22Rv1 (cell line): ENCODE measurements around the gene VPS35L.

ENCODE experiments used
- ZFX ChIP-seq: fragments of 450-650 bp; IDR thresholded peaks from 2 replicates; pipeline ENCODE4 v1.6.1; 2017; ENCODE audit warnings: antibody characterized with exemption, borderline replicate concordance
- TF ChIP-seq, protein P1 (sequence below): fragments of 450-650 bp; IDR thresholded peaks from 2 replicates; pipeline ENCODE4 v1.5.1; 2017; ENCODE audit warnings: mild to moderate bottlenecking

- TF ChIP-seq, protein P1, sequence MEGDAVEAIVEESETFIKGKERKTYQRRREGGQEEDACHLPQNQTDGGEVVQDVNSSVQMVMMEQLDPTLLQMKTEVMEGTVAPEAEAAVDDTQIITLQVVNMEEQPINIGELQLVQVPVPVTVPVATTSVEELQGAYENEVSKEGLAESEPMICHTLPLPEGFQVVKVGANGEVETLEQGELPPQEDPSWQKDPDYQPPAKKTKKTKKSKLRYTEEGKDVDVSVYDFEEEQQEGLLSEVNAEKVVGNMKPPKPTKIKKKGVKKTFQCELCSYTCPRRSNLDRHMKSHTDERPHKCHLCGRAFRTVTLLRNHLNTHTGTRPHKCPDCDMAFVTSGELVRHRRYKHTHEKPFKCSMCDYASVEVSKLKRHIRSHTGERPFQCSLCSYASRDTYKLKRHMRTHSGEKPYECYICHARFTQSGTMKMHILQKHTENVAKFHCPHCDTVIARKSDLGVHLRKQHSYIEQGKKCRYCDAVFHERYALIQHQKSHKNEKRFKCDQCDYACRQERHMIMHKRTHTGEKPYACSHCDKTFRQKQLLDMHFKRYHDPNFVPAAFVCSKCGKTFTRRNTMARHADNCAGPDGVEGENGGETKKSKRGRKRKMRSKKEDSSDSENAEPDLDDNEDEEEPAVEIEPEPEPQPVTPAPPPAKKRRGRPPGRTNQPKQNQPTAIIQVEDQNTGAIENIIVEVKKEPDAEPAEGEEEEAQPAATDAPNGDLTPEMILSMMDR: no peak
- no peak for TF ChIP-seq ZFX
Observed at GRCh38 chr16:19598805-19599510, 43.5 kb downstream of the VPS35L start.
